GM19452 (cell line): ENCODE results near the gene CDC5L.

Experiments used
- ATAC-seq: cut with Tn5 transposase; IDR thresholded peaks from one replicate; pipeline ENCODE4 v1.9.1; 2021; ENCODE audit not compliant: unreplicated experiment

CDC5L gene

GRCh38 chr6:44410363-44410762 lies 22.9 kb downstream of the CDC5L start:
- ATAC-seq = no peak

- ATAC-seq = no peak
These were observed 23.6 kb downstream of the CDC5L start for GRCh38 chr6:44411141-44411540.

- ATAC-seq = no peak
These were observed 27.9 kb downstream of the CDC5L start for GRCh38 chr6:44415449-44415848.

- no peak for ATAC-seq
These were observed 28.5 kb downstream of the CDC5L start for GRCh38 chr6:44415873-44416502.

GRCh38 chr6:44422531-44422930 lies 35.0 kb downstream of the CDC5L start:
- no peak for ATAC-seq

- ATAC-seq = no peak
These were observed 35.8 kb downstream of the CDC5L start for GRCh38 chr6:44423306-44423705.

- no peak for ATAC-seq
These were observed 38.4 kb downstream of the CDC5L start for GRCh38 chr6:44425951-44426350.

GRCh38 chr6:44428682-44429081 lies 41.2 kb downstream of the CDC5L start:
- ATAC-seq = no peak

GRCh38 chr6:44430326-44430725 lies 42.8 kb downstream of the CDC5L start:
- ATAC-seq = no peak

GRCh38 chr6:44431118-44431725 lies 43.7 kb downstream of the CDC5L start:
- ATAC-seq = no peak

GRCh38 chr6:44432227-44432626 lies 44.7 kb downstream of the CDC5L start:
- no peak for ATAC-seq

GRCh38 chr6:44432726-44433125 lies 45.2 kb downstream of the CDC5L start:
- no peak for ATAC-seq

- ATAC-seq = no peak
These were observed 48.0 kb downstream of the CDC5L start for GRCh38 chr6:44435500-44435899.

GRCh38 chr6:44438827-44439226 lies 51.3 kb downstream of the CDC5L start:
- no peak for ATAC-seq

- no peak for ATAC-seq
These were observed 52.0 kb downstream of the CDC5L start for GRCh38 chr6:44439270-44440045.

- no peak for ATAC-seq
These were observed 53.8 kb downstream of the CDC5L start for GRCh38 chr6:44441091-44441855.

- no peak for ATAC-seq
These were observed 54.7 kb downstream of the CDC5L start for GRCh38 chr6:44442236-44442635.

GRCh38 chr6:44442833-44443444 lies 55.4 kb downstream of the CDC5L start:
- ATAC-seq = no peak

GRCh38 chr6:44444853-44445252 lies 57.3 kb downstream of the CDC5L start:
- ATAC-seq = no peak

- ATAC-seq = no peak
These were observed 59.3 kb downstream of the CDC5L start for GRCh38 chr6:44446626-44447300.
